ENCODE measurements around the gene OXER1. TPM values are rescaled to one million over a fixed set of nuclear protein-coding genes. Genes with fewer than 3 reads are reported as not detected.

OXER1 gene
- total and polyA plus RNA-seq, 8 donors = 2.0 to 12.5 (median 4.1) TPM

- Histone ChIP-seq H3K4me3 (no peak overlapping the region), H3K36me3 (no peaks in the 10 kb centered on the region), H3K4me1 (peaks cover 0 to 2% (median 0%) of the 10 kb centered on the region in 3 donors), H3K27me3 (no peaks in the 10 kb centered on the region), H3K27ac (no peak overlapping the region), H3K9me3 (no peaks in the 10 kb centered on the region)
- FAIRE-seq (no peak), ATAC-seq (no peak), DNase-seq (no peak)
- WGBS, 2 donors = 46 to 58% methylated on average over 3 of the region's 3 CpGs
- intact Hi-C loops (cut with DNase I) = no loop called here
- TF ChIP-seq CTCF (IDR thresholded peaks at IDR 0.05) = no peak
Measured at GRCh38 chr2:42787424-42787787, 23.5 kb upstream of the OXER1 start.

DNA sequence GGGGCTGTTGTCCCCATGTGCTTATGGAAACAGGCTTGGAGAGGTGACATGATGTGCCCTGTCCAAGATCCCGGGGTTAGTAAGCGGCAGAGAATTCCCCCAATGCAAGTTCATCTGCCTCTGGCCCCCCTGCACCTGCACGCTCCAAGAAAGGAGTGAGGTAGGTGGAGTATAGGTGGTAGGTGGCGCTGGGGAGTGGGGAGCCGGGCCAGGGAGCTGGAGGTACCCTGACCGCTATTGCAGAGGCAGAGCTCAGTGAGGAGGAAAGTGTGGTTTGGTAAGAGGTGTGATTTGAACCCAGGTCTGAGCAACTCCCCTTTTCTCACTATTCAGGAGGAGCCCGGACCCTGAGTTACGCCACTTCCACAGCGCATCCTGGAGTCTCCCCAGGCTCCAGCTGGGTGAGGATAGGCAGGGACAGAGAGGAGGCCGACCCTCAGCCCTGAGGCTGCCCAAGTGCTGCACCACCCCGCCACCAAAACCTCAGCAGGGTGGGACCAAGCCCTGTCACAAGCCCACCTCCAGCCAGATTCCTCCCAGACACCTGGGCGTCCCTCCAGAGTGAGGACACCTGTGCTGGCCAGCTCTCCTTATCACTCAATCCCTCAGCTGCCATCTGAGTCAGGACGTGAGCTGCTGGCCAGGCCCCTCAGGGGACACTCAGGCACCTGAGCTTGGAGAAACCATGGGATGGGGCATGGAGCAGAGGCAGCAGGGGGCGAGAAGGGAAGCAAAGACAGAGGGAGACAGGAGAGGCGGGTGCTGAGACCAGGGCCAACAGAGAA is 22.8 kb upstream of the OXER1 start:
- FAIRE-seq (no peak), DNase-seq (no peak), ATAC-seq (no peak)
- H3K4me3 ChIP-seq = no peak overlapping the region
- H3K36me3 ChIP-seq = no peaks in the 10 kb centered on the region
- 84 to 90% methylated on average over 15 of the region's 15 CpGs for WGBS, 2 donors
- no peak overlapping the region for H3K27ac ChIP-seq
- no peaks in the 10 kb centered on the region for H3K27me3 ChIP-seq
- TF ChIP-seq CTCF (IDR thresholded peaks at IDR 0.05) = no peak
- H3K4me1 ChIP-seq = no peaks in the 10 kb centered on the region
- no peaks in the 10 kb centered on the region for H3K9me3 ChIP-seq
- intact Hi-C loops (cut with DNase I) = no loop called here

- Histone ChIP-seq H3K4me1 (no peaks in the 10 kb centered on the region), H3K4me3 (no peak overlapping the region), H3K9me3 (no peaks in the 10 kb centered on the region), H3K27ac (no peak overlapping the region), H3K36me3 (no peaks in the 10 kb centered on the region), H3K27me3 (no peaks in the 10 kb centered on the region)
- FAIRE-seq = no peak
- whole genome bisulfite sequencing, 2 donors = 53 to 61% methylated on average over 6 of the region's 7 CpGs
- intact Hi-C loops (cut with DNase I) = no loop called here
- no peak for TF ChIP-seq CTCF (IDR thresholded peaks at IDR 0.05)
- ATAC-seq = peak in 3 of 4 donors; percentile 61 to 76 (median 70)
- DNase-seq = peak in 3 of 6 donors; percentile 50 to 58 (median 54)
Measured at GRCh38 chr2:42784204-42784880, 20.4 kb upstream of the OXER1 start.

- Histone ChIP-seq H3K4me1 (no peaks in the 10 kb centered on the region), H3K9me3 (no peaks in the 10 kb centered on the region), H3K27me3 (no peaks in the 10 kb centered on the region), H3K27ac (no peak overlapping the region), H3K36me3 (no peaks in the 10 kb centered on the region), H3K4me3 (no peak overlapping the region)
- no peak for ATAC-seq
- intact Hi-C loops (cut with DNase I) = no loop called here
- 89 to 97% methylated on average over 9 of the region's 9 CpGs for WGBS, 2 donors
- no peak for FAIRE-seq
- no peak for DNase-seq
- TF ChIP-seq CTCF (IDR thresholded peaks at IDR 0.05) = no peak
Measured at GRCh38 chr2:42783511-42783910, 19.6 kb upstream of the OXER1 start.

DNA sequence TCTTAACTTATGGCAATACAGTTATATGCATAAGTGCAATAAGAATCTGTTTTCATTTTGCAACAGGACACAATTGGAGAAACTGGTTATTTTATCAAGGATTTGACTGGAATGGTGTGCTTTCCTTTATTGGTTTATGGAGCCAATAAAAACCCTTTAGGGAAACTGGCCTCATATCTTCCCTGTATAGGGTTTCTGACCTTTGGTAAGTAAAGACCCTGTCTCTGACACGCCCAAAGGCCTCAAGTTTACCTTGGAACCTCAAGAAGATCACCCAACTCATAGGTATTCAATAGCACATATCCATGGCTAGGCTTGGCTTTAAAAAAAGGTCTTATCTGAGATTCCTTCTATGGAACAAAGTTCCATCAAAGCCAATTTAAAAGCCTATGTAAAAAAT is 17.2 kb upstream of the OXER1 start:
- DNase-seq = no peak
- TF ChIP-seq CTCF (IDR thresholded peaks at IDR 0.05) = no peak
- H3K4me1 ChIP-seq = no peaks in the 10 kb centered on the region
- FAIRE-seq = no peak
- no peaks in the 10 kb centered on the region for H3K36me3 ChIP-seq
- no peak for ATAC-seq
- WGBS, 2 donors = 94 to 96% methylated on average over 1 of the region's 1 CpG
- H3K27ac ChIP-seq = no peak overlapping the region
- H3K4me3 ChIP-seq = no peak overlapping the region
- intact Hi-C loops (cut with DNase I) = no loop called here
- H3K9me3 ChIP-seq = no peaks in the 10 kb centered on the region
- H3K27me3 ChIP-seq = no peaks in the 10 kb centered on the region
